Thyroid gland (tissue), 4 donors: ENCODE results near the gene ZNF785. TPM values are rescaled to one million over a fixed set of nuclear protein-coding genes. Genes with fewer than 3 reads are reported as not detected.

ENCODE experiments used
- DNase-seq, 2 donors: peaks; one replicate each; pipeline ENCODE4 v3.0.0-alpha.2; 2019
- H3K27ac ChIP-seq, 3 donors: fragments of 200-600 bp; sonication (generic); 1 replicate in 2 of 3; 2 replicates in 1 of 3; pipeline ENCODE4 v1.5.1; 2016 to 2019; ENCODE audit warnings: mild to moderate bottlenecking in 1 of 3, moderate library complexity in 1 of 3
- H3K27me3 ChIP-seq: fragments of 200-600 bp; sonication (generic); one replicate; pipeline ENCODE4 v1.5.1; 2019
- H3K36me3 ChIP-seq, 2 donors: fragments of 200-600 bp; sonication (generic); one replicate each; pipeline ENCODE4 v1.5.1; 2016 to 2019
- H3K4me1 ChIP-seq, 2 donors: fragments of 200-600 bp; sonication (generic); one replicate each; pipeline ENCODE4 v1.5.1; 2017 to 2019
- H3K4me3 ChIP-seq, 3 donors: fragments of 200-600 bp; sonication (generic); replicated peaks in 1 of 3; 1 replicate in 2 of 3; 2 replicates in 1 of 3; pipeline ENCODE4 v1.5.1; 2016; ENCODE audit warnings: mild to moderate bottlenecking in 1 of 3
- H3K9me3 ChIP-seq: fragments of 200-600 bp; sonication (generic); one replicate; pipeline ENCODE4 v1.5.1; 2017
- POLR2A ChIP-seq, 2 donors: fragments of 450-650 bp; IDR thresholded peaks; one replicate each; pipeline ENCODE4 v1.6.1; 2017; ENCODE audit warnings: antibody characterized with exemption in 2 of 2, mild to moderate bottlenecking in 2 of 2, moderate library complexity in 1 of 2
- WGBS, 2 donors: methylation state at CpG; one replicate each; pipeline ENCODE4 v1.1.5; 2017; 5-methylcytosine and 5-hydroxymethylcytosine counted together
- intact Hi-C: fragments of 100-400 bp; cut with DNase I; formaldehyde crosslinking; loops from one replicate; pipeline ENCODE4 v1.15.1; 2023
- total RNA-seq, 4 donors: library from RNA; depleted of rRNA; stranded (reverse); fragments of >200 nt; gene quantifications; one replicate each; pipeline ENCODE4 v1.2.3, GENCODE V29; 2016
- TF ChIP-seq, protein P1 (sequence below), 6 experiments: fragments of 200-600 bp in 3 of 6; fragments of 450-650 bp in 3 of 6; sonication (generic) in 3 of 6; IDR thresholded peaks; one replicate each; pipeline ENCODE4 v1.5.1; 2016 to 2019; ENCODE audit warnings: antibody characterized with exemption in 6 of 6, mild to moderate bottlenecking in 2 of 6, inconsistent platforms in 1 of 6, moderate library complexity in 1 of 6

The ZNF785 gene
- total RNA-seq, 4 donors from 2014 or later: 10.3 to 16.9 (median 12.4) TPM

DNA sequence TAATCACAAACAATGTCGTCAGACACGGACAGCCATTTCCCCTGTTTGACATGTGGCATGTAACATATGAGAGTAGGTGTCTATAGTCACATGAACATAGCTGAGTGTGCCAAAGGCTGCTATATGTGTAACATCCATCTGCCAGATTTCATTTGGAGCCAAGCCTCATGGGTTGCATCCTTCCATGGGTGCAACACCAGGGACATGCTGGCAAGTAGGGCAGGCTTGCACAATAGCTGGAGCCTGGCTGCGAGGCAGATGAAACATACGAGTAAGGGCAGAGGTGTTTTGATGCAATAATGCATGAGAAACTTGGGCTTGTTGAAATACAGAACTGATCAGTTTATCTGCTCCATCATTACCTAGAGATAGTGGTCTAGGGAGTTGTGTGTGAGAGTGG is 33.7 kb upstream of the ZNF785 start:
- no peaks in the 10 kb centered on the region for H3K9me3 ChIP-seq

DNA sequence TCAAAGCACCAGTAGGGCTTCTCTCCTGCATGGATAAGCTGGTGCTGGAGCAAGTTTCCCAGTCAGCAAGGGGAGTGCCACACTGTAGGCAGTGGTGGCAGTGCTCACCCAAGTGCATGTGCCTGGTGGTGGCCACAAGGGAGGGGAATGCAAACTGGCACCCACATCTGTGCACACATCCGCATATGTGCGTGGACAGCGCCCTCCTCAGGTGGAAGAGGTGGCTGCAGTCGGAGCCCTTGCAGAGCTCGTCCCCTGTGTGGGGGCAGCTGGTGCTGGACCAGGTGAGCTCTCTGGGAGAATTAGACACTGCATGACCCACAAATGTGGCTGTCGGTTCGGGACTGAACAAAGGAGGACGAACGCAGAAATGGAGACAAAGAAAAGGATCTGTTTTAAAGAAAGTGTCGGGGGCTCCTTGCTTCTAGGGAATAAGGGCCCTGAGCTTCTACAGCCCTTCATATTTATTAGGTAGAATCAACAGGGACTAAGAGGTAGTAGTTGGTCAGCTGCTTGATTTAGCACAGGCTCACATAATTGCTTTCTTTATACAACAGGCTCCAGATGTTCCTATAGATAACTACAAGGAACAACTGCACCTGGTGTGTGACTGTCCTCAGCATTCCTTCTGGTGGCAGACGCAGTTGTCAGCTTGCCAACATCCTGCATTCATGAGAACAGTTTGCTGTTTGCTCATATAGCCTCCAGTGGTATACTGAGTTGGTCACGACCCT is 30.0 kb upstream of the ZNF785 start:
- intact Hi-C loops: no loop called here
- peak in 1 of 2 donors; percentile 15 for DNase-seq
- 37 to 38% methylated on average over 12 of the region's 12 CpGs for WGBS, 2 donors

More for the DNA sequence above, 33.7 kb upstream of the ZNF785 start:
- no peak for DNase-seq
- H3K27ac ChIP-seq: no peak overlapping the region
- no peaks in the 10 kb centered on the region for H3K36me3 ChIP-seq
- H3K4me3 ChIP-seq: no peak overlapping the region
- H3K27me3 ChIP-seq: no peaks in the 10 kb centered on the region
- 84 to 87% methylated on average over 4 of the region's 4 CpGs for WGBS, 2 donors
- intact Hi-C loops: no loop called here
- TF ChIP-seq, protein P1, sequence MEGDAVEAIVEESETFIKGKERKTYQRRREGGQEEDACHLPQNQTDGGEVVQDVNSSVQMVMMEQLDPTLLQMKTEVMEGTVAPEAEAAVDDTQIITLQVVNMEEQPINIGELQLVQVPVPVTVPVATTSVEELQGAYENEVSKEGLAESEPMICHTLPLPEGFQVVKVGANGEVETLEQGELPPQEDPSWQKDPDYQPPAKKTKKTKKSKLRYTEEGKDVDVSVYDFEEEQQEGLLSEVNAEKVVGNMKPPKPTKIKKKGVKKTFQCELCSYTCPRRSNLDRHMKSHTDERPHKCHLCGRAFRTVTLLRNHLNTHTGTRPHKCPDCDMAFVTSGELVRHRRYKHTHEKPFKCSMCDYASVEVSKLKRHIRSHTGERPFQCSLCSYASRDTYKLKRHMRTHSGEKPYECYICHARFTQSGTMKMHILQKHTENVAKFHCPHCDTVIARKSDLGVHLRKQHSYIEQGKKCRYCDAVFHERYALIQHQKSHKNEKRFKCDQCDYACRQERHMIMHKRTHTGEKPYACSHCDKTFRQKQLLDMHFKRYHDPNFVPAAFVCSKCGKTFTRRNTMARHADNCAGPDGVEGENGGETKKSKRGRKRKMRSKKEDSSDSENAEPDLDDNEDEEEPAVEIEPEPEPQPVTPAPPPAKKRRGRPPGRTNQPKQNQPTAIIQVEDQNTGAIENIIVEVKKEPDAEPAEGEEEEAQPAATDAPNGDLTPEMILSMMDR (IDR thresholded peaks at IDR 0.05): no peak
- TF ChIP-seq POLR2A (IDR thresholded peaks at IDR 0.05): no peak
- H3K4me1 ChIP-seq: no peaks in the 10 kb centered on the region

DNA sequence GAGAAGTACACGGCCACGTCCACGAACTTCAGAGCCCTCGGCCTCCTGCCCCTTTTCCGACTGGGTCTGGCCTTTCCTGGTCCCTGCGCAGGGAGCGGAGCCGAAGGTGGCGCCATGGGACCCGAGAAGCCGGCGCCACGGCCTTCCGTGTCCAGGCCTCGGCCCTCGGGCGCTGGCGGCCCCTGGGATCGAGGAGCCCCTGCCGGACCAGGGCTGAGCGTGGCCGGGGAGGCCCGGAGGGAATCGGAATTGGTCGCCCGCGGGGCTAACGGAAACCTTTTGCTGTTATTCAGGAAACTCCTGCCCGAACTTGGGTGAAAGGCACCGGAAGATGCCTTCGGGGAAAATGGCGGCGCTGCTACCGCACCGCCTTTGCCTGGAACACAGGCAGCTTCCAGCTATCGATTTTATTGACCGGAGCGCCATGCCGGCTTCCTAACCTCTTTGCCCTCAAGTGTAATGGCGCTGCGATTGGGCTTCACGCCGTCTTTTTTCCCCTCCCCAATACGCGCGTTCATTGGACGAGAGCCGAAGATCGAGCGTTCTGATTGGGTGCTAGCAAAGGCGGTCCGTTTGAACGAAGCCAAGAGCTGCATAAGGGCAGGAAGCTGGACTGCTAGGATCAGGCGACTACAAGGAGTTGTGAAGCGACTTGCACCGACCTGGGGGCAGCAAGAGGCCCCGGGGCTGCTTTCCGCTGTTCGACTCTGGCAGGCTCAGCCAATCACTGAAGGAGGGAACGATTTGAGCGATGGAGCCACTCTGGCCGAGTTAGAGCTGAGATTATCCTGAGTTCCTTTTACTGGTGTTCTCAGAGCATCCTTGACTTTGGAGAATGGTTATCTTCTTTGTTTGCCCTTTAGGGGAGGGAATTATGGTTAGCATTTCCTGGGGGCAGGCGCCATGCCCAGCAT is 24.7 kb upstream of the ZNF785 start, which contains the start of gene ZNF689:
Gene ZNF689, minus strand, starts transcription at position 464 of the 914 bp plus-strand sequence. Its CDS starts 348 bp downstream, at position 116.
- H3K4me1 ChIP-seq: peaks cover 0 to 9% of the 10 kb centered on the region in 2 donors
- peaks cover 8 to 13% of the 10 kb centered on the region in 2 donors for H3K36me3 ChIP-seq
- H3K27me3 ChIP-seq: no peaks in the 10 kb centered on the region
- peak within 1 kb of the TSS; percentile 56 to 89 (median 85) for H3K4me3 ChIP-seq
- intact Hi-C loops: loop anchor here (10.0 kb wide), 1 partner anchor 165 kb away; the partner anchor contains the start of gene SEPHS2
- no peaks in the 10 kb centered on the region for H3K9me3 ChIP-seq
- DNase-seq: peak; percentile 95 to 96
- peak within 1 kb of the TSS; percentile 83 to 96 (median 92) for H3K27ac ChIP-seq
- WGBS, 2 donors: 2% methylated on average over 36 to 40 of the region's 63 CpGs
- TF ChIP-seq, protein P1 (IDR thresholded peaks at IDR 0.05): no peak
- peak in 1 of 2 donors; percentile 73 for TF ChIP-seq POLR2A (IDR thresholded peaks at IDR 0.05)

More for the DNA sequence above, 30.0 kb upstream of the ZNF785 start:
- no peaks in the 10 kb centered on the region for H3K27me3 ChIP-seq
- no peak overlapping the region for H3K4me3 ChIP-seq
- no peaks in the 10 kb centered on the region for H3K4me1 ChIP-seq
- no peaks in the 10 kb centered on the region for H3K9me3 ChIP-seq
- H3K36me3 ChIP-seq: no peaks in the 10 kb centered on the region
- TF ChIP-seq, protein P1 (IDR thresholded peaks at IDR 0.05): peak in 1 of 6 experiments; percentile 10
- TF ChIP-seq POLR2A (IDR thresholded peaks at IDR 0.05): no peak
- no peak overlapping the region for H3K27ac ChIP-seq

DNA sequence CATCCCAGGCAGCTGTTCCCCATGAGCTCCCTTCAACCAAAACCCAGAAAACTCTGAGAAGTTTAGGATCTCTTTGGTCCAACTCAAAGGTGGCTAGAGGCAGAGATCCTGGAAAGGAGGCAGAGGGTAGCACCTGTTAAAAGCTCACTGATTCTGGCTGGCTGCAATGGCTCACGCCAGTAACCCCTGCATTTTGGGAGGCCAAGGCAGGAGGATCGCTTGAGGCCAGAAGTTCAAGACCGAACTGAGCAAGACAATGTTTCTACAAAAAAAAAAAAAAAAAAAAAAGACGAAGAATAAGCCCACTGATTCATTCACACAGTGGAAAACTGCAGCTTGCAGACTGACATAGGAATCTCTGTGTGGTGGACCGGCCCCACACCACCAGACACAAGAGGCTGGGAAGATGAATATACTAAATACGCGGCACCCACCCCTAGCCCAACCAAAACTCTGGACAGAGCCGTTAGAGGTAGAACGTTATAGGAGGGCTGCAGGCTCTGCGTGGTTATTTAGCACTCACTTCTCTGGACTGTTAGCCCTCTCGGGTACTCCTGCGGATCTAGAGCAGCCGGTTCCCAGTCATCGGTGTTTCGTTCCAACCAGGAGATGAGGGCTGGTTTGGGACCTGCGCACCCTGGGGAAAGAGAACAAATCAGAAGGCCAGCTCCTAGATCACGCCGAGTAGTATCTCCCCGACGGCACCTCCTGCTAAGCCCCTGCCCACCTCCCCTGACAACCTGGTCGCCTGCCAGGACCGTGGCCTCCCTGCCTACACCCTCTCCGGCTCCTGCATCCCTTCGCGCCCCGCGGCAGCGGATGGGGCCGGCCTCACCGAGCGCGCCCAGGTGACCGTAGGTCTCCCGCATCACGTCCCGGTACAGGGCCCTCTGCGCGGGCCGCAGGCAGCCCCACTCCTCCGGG is 23.8 kb upstream of the ZNF785 start:
- WGBS, 2 donors: 15% methylated on average over 31 to 34 of the region's 40 CpGs
- Histone ChIP-seq H3K27ac (peak overlapping the region; percentile 83 to 96 (median 92)), H3K9me3 (no peaks in the 10 kb centered on the region), H3K4me1 (peaks cover 0 to 9% of the 10 kb centered on the region in 2 donors), H3K27me3 (no peaks in the 10 kb centered on the region), H3K36me3 (peaks cover 17 to 22% of the 10 kb centered on the region in 2 donors), H3K4me3 (peak overlapping the region; percentile 56 to 89 (median 85))
- no peak for TF ChIP-seq POLR2A (IDR thresholded peaks at IDR 0.05)
- TF ChIP-seq, protein P1 (IDR thresholded peaks at IDR 0.05): no peak
- intact Hi-C loops: loop anchor here (10.0 kb wide), 1 partner anchor 164 kb away; the partner anchor contains the start of gene SEPHS2
- DNase-seq: peak; percentile 59 to 60
